Activated T-cell treated with anti-CD3 and anti-CD28 coated beads, Interleukin-2, amount 50 U/mL, for 48 hours (primary cell): Measurements from ENCODE around the gene OPRM1.

Experiments used
- DNase-seq, 2 experiments: peaks; one replicate each; pipeline ENCODE4 v3.0.0-alpha.2; 2020

Gene OPRM1

DNA sequence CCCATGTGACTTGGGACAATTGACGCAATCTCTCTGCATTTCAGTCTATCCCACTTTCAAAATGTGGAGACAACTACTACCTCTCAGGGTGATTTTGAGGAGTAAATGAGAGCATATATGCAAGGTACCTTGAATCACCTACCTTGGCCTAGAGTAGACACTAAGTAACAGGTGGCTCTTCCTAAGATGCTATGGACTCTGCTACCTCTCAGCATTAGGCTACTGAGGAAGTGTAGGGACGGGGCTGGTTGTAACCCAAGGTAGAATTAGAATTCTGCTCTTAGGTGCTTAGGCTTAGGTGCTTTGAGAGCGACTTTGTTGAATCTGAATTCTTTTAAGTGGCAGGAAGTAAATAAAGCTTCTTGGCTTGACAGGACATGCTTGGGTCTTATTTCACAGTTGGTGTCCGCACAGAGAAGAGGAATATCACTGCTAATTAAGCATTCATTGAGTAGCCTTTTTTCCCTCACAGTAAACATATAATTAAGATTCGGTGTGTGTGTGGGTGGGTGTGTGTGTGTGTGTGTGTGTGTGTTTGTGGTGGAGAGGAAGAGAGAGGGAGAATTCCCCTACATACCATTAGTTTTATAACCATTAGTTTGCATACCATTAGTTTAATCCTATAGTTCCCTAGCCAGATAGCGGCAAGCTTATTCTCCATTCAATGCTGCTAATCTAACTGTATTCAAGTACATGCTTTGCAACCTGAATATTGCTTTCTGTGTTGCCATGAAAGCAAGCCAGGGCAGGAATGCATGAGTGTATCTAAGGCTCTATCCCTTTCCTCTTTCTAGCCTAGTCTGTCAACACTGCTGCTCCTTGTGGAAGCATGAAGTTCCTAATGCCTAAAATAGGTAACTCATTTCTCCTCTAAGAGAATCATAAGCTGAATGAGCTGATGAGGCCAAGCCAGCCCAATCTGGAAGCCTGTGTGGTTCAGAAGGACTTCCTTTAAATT lies 205.0 kb downstream of the OPRM1 start:
- no peak for DNase-seq

DNA sequence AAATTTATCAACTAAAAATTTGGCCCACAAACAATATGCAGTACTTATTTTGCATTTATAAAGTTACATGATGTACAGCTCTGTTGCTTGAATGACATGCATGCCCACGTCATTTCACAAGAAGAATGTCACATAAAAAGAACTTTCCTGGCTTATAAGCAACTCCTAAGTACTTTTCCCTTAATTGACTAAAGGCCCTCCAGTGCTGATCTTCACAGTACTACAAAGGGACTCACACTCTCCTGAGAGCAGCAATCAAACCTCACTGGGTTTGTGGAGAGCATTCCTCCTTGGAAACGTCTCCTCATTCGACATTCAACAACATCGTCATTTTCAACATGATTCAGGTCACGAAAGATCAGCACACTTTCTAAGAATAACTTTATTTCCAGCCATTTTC lies 206.5 kb downstream of the OPRM1 start:
- DNase-seq: no peak

- DNase-seq: no peak
Observed at GRCh38 chr6:154246723-154247118, 207.7 kb downstream of the OPRM1 start.

GRCh38 chr6:154247119-154247861 lies 208.2 kb downstream of the OPRM1 start:
- DNase-seq: no peak

DNA sequence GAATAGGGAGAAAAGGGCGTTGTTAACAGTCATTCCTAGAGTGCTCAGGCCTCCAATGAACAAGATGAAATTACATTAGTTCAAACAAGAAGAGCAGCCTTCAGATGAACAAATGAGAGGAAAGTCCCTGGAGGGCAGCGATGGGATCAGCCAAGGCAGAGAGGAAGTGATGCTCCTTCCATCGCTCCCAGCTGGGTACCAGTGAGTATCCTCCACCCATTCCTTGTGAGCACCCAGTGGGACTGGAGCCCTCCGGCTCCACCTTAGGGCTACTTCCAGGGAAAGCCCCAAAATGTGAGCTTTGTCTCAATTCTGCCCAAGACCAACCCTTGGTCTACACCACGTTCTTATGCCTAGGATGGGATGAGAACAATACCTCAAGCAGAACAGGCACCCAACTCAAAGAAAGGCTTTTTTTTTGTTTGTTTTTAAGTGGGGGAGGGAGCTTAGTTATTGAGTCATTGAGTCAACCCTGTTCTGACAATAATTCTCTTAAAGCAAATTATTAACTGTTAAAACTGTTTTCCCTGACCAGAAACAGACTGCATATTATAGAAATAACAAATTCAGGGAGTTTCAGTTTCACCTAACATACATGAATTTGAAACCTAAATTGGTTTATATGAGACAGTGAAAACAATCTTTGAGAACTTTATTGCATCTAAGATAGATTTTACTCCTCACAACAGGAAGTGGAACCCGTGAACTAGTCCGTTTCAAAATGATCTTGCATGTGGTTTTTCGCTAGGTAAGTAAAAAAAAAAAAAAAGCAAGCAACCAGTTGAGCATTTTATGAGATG lies 210.7 kb downstream of the OPRM1 start:
- DNase-seq: peak in 1 of 2 experiments; percentile 45

DNA sequence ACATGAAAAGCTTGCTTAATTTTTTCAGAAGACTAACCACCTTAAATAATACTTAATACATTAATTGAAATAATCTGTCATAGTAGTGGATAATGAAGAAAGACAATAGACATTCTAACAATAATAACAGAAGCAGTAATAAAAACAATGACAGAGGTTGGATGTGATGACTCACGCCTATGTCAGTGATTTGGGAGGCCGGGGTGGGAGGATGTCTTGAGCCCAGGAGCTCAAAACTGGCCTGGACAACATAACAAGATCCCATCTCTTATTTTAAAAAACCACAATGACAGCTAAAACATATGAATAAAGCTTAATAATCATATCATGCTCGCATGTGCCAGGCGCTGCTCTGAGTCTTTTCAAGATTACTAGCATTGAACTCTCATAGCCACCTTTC lies 212.1 kb downstream of the OPRM1 start:
- no peak for DNase-seq

DNA sequence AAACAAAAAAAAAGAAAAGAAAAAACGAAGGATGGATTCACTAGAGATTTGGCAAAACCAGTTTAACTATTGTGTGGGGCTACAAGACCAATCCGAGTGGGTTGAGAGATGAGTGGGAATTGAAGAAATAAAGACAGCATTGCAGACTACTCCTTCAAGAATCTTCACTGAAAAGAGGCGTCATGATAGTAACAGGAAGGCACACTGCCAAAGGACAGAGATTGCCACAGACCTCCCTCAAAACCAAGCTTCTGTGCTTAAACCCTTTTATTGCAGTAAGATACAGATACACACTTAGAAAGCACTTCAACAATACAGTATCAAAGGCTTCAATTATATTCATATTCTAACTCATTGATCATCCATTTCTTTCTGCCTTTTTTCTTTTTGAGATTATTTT lies 213.6 kb downstream of the OPRM1 start:
- DNase-seq: no peak

GRCh38 chr6:154257067-154257466 lies 218.0 kb downstream of the OPRM1 start:
- no peak for DNase-seq

- DNase-seq: no peak
Observed at GRCh38 chr6:154258064-154258757, 219.2 kb downstream of the OPRM1 start.

GRCh38 chr6:154261688-154262397 lies 222.8 kb downstream of the OPRM1 start:
- DNase-seq: no peak

DNA sequence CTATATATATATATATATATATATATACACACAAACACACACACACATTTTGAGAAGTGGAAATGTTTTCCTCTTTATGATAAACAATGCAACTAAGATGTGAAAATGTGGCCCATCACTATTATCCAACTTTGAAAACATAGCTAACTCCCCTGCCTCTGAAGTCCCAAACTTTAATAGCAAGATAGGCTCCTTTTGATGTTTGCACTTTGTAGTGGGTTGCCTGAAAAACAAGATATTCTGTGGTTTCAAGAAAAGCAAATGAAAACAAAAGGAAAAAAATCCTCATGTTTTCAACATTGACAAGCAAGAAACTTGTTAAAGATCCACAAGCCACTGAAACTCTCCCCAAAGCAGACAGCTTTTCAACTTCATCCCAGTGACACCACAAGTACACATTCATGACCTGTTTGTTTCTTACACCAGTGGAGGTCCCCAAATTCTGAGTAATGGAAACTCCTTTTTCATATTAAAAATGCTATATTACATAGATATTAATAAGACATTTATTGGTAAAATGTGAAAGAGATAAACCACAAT lies 227.6 kb downstream of the OPRM1 start:
- DNase-seq: no peak

GRCh38 chr6:154267508-154268106 lies 228.6 kb downstream of the OPRM1 start:
- no peak for DNase-seq

DNA sequence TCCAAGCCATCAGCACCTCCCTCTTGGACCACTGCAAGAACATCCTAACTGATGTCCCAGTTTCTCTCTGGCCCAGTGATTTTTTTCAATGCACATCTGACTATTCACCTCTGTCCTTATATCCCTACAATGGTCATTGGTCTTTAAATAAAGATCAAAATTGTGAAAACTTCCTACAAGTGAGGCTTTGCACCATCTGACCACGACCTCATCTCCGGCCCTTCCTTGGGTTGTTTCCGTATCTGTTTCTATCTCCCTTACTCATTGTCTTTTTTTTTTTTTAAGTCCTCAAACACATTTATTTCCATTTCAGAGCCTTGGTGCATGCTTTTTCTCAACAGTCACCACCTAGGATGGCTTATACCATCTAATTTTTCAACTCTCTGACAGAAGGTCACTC lies 229.4 kb downstream of the OPRM1 start:
- no peak for DNase-seq

DNA sequence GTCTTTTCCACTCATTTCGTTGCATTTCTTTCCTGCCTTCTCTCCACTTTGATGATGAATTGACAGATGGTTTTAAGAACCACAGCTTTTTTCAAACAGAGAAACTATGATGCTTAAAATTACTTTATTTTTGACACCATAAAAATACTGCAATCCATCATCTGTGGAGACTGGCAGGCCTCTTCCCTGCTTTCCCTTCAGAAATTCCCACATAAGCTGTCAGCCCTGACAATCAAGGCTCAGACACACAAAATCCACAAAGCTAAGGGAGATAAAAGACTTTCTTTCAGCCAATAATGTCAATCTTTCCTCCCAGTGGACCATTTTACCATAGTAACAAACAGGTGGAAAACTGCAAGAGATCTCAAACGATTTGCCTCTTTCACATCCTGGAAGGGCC lies 235.1 kb downstream of the OPRM1 start:
- DNase-seq: no peak

GRCh38 chr6:154276810-154277628 lies 238.0 kb downstream of the OPRM1 start:
- no peak for DNase-seq

DNA sequence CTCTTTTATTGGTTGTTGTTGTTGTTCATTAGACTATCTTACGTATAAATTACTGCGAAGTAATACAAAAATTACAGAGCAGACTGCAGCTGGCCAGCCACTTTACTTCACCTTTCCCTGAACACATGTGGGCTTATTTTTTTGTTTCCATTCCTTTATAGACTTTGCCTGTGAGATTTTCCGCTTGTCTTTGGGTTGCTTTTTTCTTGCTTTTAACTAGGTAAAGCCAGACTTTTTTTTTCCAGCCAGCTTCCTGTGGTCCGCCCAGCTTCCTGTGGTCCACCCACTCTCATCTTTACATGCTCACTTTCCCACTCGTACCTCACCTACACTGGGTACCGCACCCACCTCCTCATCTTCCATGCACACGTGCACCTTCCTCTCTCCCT lies 238.6 kb downstream of the OPRM1 start:
- DNase-seq: peak in 1 of 2 experiments; percentile 32

DNA sequence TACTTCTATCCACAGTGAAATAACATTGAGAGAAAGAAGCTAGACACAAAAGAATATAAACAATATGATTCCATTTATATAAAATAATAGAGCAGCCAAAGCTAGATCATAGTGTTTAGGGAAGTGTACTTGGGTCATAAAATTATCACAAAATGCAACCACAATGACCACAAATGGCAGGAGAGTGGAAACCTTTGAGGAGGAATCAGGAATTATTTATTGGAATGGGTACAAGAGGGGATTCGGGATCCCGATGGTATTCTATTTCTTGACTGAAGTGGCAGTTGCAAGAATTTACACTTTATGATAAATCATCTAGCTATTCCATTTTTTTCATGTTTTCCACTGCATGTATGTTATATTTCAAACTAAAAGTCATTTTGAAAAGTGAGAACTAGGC lies 241.5 kb downstream of the OPRM1 start:
- no peak for DNase-seq

- no peak for DNase-seq
Observed at GRCh38 chr6:154284313-154284853, 245.3 kb downstream of the OPRM1 start.

- no peak for DNase-seq
Observed at GRCh38 chr6:154285826-154286225, 246.8 kb downstream of the OPRM1 start.
